Measurements from ENCODE around the gene SPATS2.
"Not testable (repeated sequence)": the region's sequence is repeated elsewhere in the genome, so short reads cannot be mapped to it uniquely, and the experiment has no call there.

Gene SPATS2

DNA sequence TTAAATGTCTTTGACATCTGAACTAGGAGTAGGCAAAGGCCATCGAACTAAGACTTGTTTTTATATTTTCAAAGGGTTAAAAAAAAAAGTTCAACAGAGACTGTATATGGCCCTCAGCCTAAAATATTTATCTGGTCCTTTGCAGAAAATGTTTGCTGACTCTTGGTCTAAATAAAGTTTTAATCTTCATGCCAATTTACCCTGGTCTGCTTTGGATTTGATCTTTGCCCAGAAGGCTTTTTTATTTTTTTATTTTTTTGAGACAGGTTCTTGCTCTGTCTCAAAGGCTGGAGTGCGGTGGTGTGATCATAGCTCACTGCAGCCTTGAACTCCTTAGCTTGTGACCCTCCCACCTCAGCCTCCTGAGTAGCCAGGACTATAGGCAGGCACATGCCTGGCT, 47.1 kb downstream of the SPATS2 start:
- DNase-seq = no peak

GRCh38 chr12:49415521-49415970, 48.3 kb downstream of the SPATS2 start:
- no peak for DNase-seq

- no peak for DNase-seq
Observed at GRCh38 chr12:49416892-49417291, 49.6 kb downstream of the SPATS2 start.

- DNase-seq = no peak
Observed at GRCh38 chr12:49417558-49417957, 50.3 kb downstream of the SPATS2 start.

GRCh38 chr12:49420556-49420955, 53.3 kb downstream of the SPATS2 start:
- no peak for DNase-seq

DNA sequence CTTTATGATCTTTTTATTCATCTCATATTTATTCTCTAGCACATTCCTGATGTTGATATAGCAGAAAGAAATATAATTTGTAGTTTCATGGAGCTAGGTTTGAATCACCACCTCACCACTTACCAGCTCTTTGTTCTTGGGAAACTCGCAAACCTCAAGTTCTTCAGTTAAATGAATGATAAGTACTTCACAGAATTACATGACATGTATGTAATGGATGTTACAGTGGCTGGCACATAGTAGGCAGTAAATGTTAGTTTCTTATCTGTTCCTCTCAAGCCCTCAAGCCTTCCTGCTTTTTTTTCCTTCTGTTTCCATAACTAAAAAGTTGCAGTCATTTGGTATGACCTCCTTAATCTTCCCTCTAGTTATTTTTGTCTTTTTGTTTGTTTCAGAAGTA, 54.9 kb downstream of the SPATS2 start:
- DNase-seq = no peak

DNA sequence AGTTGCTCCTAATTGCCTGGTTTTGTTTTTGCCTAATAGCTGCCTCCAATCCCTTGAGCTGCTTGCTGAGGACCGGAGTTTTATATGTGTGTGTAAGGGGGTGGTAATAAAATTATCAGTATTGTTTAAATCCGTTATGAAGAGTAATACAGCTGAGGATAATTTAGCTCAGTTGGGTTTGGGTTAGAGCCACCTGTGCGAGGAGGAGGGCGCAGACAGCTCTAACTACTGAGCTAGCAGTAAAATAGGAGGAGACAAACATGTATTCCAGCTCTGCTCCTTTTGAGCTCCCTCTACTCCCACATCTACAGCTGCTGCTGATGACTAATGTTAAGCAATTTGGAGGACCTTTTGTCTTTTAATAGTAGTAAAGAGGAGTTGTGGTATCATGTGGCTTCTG, 61.5 kb downstream of the SPATS2 start:
- DNase-seq = no peak

GRCh38 chr12:49432616-49433015, 65.4 kb downstream of the SPATS2 start:
- no peak for DNase-seq

DNA sequence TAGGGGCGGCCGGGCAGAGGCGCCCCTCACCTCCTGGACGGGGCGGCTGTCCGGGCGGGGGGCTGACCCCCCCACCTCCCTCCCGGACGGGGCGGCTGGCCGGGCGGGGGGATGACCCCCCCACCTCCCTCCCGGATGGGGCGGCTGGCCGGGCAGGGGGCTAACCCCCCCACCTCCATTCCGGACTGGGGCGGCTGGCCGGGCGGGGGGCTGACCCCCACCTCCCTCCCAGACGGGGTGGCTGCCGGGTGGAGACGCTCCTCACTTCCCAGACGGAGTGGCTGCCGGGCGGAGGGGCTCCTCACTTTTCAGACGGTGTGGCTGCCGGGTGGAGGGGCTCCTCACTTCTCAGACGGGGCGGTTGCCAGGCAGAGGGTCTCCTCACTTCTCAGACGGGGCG, 69.5 kb downstream of the SPATS2 start:
- DNase-seq = not testable (repeated sequence)

GRCh38 chr12:49439042-49439441, 71.8 kb downstream of the SPATS2 start:
- no peak for DNase-seq

DNA sequence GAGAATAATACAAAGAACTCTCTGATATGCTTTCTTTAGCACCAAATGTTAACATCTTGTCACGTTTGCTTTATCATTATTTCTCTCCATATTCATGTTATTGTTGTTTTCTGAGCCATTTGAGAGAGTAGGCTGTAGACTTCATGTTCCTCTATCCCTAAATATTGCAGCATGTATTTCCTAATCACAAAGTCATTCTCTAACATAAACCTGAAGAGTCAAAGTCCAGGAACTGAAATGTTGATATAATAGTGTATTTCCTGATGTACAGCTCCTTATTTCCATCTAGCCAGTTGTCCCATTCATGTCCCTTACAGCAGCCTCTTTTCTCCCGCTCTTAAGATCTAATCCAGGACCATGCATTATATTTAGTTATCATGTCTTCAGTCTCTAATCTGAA, 72.8 kb downstream of the SPATS2 start:
- no peak for DNase-seq

GRCh38 chr12:49442915-49443314, 75.7 kb downstream of the SPATS2 start:
- no peak for DNase-seq

- no peak for DNase-seq
Observed at GRCh38 chr12:49446571-49446970, 79.3 kb downstream of the SPATS2 start.

DNA sequence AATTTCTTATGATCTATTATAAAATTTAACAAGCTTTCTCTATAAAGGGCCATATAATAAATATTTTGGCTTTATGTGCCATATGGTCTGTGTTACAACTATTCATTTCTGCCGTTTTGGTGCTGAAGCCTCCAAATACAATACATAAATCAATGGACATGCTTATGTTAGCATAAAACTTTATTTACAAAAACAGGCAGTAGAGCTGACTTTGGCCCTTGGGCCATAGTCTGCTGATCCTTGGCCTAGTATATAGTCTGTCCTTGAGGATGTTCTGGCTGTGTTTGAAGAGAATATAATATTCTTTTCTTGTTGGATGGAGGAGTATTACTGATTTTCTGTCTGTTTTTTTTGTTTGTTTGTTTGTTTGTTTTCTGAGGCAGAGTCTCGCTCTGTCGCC, 81.6 kb downstream of the SPATS2 start:
- no peak for DNase-seq

DNA sequence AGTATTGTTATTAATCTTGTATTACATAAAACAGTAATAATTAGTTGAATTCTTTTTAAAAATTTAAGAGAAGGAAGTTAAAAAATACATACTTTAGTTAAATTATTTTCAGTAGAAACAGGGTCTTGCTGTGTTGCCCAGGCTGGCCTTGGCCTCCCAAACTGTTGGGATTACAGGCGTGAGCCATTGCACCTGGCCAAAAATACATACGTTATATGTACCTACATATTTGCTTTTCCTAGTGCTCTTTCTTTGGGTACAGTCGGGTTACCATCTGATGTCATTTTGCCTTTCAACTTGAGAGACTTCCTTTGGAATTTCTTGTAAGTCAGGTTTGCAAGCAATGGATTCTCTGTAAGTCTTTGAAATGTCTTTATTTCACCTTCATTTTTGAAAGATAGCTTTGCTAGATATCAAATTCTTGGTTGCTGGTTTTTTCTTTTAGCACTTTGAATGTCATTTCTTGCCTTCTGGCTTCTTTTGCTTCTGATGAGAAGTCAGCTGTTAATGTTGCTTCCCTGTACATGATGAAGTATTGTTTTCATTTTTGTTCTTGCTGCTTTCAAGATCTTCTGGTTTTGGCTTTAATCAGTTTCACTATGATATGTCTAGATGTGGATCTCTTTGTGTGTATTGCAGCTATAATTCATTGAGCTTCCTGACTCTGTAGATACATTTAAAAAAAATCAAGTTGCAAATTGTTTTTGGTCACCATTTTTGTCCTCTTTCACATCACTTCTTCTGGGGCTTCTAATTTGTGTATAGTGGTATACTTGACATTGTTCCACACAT, 84.4 kb downstream of the SPATS2 start:
- DNase-seq = no peak

DNA sequence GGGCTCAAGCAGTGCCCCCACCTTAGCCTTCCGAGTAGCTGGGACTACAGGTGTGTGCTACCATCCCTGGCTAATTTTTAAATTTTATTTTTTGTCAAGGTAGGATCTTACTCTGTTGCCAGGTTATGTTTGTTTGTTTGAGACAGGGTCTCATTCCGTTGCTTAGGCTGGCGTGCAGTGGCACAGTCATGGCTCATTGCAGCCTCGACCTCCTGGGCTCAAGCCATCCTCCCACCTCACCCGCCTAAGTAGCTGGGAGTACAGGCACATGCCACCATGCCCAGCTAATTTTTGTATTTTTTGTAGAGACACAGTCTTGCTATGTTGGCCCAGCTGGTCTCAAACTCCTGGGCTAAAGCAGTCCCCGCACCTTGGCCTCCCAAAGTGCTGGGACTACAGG, 88.2 kb downstream of the SPATS2 start:
- no peak for DNase-seq

DNA sequence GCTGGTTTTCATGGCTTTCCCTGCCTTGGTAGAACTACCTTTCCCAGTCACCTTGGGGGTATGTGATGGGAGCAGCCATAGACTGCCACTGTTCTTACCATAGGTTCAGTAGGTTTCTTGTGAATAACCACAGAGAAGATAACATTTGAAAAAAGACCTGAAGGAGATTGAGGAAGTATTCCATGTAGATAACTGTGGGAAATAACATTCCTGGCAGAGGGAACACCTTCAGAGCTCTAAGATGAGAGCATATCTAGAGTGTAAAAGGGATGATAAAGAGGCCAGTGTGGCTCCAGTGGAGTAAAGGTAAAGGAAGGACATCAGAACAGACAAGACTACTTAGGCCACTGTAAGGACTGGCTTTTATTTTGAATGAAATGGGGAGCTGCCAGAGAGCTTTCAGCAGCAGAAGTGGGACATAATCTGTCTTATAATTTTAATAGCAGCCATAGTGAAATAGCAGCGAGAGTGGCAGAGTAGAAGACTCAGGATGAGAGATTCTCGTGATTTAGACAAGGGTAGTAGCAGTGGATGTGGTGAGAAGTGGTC, 88.9 kb downstream of the SPATS2 start:
- DNase-seq = no peak

GRCh38 chr12:49458816-49459215, 91.6 kb downstream of the SPATS2 start:
- no peak for DNase-seq

- DNase-seq = no peak
Observed at GRCh38 chr12:49461221-49461620, 94.0 kb downstream of the SPATS2 start.

- no peak for DNase-seq
Observed at GRCh38 chr12:49462083-49462744, 95.0 kb downstream of the SPATS2 start.

DNA sequence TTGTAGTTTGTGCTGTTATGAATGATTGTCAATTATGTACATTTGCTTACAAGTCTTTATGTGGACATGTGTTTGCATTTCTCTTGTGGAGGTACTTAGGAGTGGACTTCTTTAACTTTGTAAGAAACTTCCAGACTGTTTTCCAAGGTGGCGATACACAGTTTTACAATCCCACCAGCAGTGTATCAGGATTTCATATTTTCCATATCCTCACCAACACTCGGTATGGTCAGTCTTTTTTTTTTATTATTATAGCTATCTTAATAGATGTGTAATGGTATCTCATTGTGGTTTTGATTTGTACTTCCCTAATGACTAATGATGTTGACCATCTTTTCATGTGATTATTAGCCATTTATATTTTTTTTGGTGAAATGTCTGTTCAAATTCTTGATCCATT, 97.9 kb downstream of the SPATS2 start:
- DNase-seq = no peak

DNA sequence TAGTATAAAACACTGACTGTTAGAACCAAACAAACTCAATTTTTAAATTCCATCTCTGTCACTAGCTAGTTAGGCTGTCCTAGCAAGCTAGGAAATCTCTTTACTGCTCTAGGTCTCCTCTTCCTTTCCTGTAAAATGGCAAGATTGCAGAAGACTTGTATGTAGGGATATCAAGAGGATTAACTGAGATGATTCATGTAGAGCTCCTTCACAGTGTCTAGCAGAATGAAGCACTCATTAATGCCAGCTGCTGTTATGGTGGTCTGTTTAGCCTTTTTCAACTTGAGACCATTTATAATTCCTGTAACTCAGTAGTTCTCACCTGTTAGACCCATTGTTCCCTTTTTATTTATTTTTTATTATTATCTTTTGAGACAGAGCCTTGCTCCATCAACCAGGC, 103.7 kb downstream of the SPATS2 start:
- DNase-seq = no peak

DNA sequence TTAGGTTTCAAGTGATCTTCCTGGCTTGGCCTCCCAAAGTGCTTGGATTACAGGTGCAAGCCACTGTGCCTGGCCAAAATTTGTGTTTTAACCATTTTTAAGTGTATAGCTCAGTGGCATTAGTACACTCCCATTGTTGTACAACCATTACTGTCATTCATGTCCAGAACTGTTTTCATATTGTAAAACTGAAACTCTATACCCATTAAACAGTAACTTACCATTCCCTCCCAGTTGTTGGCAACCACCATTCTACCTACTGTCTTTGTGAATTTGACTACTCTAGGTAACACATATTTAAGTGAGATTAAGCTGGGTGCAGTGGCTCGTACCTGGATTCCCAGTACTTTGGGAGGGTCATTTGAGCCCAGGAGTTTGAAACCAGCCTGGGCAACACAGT, 104.3 kb downstream of the SPATS2 start:
- DNase-seq = no peak

DNA sequence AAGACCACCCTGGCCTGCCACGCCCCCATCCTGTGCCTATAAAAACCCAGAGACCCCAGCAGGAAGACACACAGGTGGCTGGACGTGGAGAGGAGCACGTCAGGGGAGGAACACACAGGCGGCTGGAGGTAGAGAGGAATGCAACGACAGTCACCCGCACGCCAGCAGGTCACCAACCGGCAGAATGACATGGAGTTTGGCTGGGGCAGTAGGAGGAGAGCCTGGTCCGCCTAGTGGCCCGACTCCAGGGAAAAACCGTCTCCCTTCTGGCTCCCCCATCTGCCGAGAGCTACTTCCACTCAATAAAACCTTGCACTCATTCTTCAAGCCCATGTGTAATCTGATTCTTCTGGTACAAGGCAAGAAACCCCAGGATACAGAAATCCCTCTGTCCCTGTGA, 108.8 kb downstream of the SPATS2 start:
- DNase-seq = no peak
